SJSA1 (cell line): ENCODE data around the gene SNX1. TPM values are rescaled to one million over a fixed set of nuclear protein-coding genes. Genes with fewer than 3 reads are reported as not detected.
"Not testable (repeated sequence)": the region's sequence is repeated elsewhere in the genome, so short reads cannot be mapped to it uniquely, and the experiment has no call there.

Experiments
- DNase-seq, 2 experiments: peaks; one replicate each; pipeline ENCODE4 v3.0.0-alpha.2; 2015 to 2020; ENCODE audit warnings: low spot score in 2 of 2, low read depth in 1 of 2
- H3K27ac ChIP-seq: fragments of 250-450 bp; sonication (Bioruptor Pico); 2 replicates; pipeline ENCODE4 v1.5.1; 2020; ENCODE audit warnings: mild to moderate bottlenecking, moderate library complexity
- H3K27me3 ChIP-seq: fragments of 250-450 bp; sonication (Bioruptor Pico); replicated peaks from 2 replicates; pipeline ENCODE4 v1.5.1; 2020; ENCODE audit warnings: mild to moderate bottlenecking, moderate library complexity
- H3K36me3 ChIP-seq: fragments of 250-450 bp; sonication (Bioruptor Pico); 2 replicates; pipeline ENCODE4 v1.5.1; 2020; ENCODE audit warnings: mild to moderate bottlenecking
- H3K4me1 ChIP-seq: fragments of 250-450 bp; sonication (Bioruptor Pico); replicated peaks from 2 replicates; pipeline ENCODE4 v1.6.1; 2021; ENCODE audit warnings: mild to moderate bottlenecking
- H3K4me3 ChIP-seq: fragments of 250-450 bp; sonication (Bioruptor Pico); 2 replicates; pipeline ENCODE4 v1.5.1; 2020; ENCODE audit warnings: mild to moderate bottlenecking
- H3K9me3 ChIP-seq: fragments of 250-450 bp; sonication (Bioruptor Pico); replicated peaks from 2 replicates; pipeline ENCODE4 v1.5.1; 2020; ENCODE audit warnings: mild to moderate bottlenecking
- total RNA-seq: library from RNA; depleted of rRNA; stranded (reverse); fragments of >200 nt; shearing (Covaris generic); gene quantifications from 2 replicates; pipeline ENCODE4 v1.2.3, GENCODE V29; 2014; rRNA removed

SNX1 gene, protein sequence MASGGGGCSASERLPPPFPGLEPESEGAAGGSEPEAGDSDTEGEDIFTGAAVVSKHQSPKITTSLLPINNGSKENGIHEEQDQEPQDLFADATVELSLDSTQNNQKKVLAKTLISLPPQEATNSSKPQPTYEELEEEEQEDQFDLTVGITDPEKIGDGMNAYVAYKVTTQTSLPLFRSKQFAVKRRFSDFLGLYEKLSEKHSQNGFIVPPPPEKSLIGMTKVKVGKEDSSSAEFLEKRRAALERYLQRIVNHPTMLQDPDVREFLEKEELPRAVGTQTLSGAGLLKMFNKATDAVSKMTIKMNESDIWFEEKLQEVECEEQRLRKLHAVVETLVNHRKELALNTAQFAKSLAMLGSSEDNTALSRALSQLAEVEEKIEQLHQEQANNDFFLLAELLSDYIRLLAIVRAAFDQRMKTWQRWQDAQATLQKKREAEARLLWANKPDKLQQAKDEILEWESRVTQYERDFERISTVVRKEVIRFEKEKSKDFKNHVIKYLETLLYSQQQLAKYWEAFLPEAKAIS
- 26.3 and 39.5 TPM in 2 replicates for total RNA-seq

DNA sequence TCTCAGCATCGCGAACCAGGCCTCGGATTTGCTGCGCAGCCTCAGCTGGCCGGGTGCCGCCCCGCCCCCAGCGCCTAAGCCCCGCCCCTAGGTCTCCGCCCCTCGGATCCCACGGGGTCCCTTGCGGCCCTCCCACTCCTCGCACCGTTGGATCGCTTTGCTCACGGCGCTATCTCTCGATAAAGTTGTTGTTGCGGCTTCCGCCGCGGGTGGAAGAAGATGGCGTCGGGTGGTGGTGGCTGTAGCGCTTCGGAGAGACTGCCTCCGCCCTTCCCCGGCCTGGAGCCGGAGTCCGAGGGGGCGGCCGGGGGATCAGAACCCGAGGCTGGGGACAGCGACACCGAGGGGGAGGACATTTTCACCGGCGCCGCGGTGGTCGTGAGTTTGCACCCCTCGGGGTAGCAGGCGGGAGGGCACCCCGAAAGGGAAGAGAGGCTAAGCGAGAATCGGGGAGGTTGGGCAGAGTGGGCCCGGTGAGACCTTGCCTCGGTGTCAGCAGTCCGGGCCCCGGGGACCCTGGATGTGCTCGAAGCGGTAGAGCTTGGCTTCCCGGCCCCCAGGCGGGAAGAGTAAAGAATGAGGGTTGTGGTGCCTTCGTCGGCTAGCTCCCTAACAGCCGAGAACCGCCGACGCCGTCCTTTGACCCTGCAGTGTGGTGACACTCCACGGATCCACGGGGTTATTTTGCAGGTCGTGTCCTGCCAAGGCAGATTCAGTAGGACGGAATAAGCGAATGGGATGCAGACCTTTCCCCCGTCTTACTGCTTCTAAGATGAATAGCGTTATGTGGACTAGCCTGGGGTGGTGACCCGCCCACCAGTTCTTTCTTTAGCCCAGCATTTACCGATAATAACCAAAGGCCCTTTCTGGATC lies at the start of gene SNX1:
Gene SNX1, plus strand, starts transcription at position 188 of the 873 bp plus-strand sequence. Its CDS starts 32 bp downstream, at position 220.
- H3K4me1 ChIP-seq: peaks cover 35% of the 10 kb centered on the region
- H3K27ac ChIP-seq: 0 out of 2 replicates have a peak within 1 kb of the TSS, but pooled peaks have one; percentile 93
- H3K9me3 ChIP-seq: no peaks in the 10 kb centered on the region
- DNase-seq: peak; percentile 84 to 95
- peak within 1 kb of the TSS; percentile 83 for H3K4me3 ChIP-seq
- peaks cover 7% of the 10 kb centered on the region; the same call in 1 of the 2 replicates for H3K36me3 ChIP-seq
- no peaks in the 10 kb centered on the region for H3K27me3 ChIP-seq

DNA sequence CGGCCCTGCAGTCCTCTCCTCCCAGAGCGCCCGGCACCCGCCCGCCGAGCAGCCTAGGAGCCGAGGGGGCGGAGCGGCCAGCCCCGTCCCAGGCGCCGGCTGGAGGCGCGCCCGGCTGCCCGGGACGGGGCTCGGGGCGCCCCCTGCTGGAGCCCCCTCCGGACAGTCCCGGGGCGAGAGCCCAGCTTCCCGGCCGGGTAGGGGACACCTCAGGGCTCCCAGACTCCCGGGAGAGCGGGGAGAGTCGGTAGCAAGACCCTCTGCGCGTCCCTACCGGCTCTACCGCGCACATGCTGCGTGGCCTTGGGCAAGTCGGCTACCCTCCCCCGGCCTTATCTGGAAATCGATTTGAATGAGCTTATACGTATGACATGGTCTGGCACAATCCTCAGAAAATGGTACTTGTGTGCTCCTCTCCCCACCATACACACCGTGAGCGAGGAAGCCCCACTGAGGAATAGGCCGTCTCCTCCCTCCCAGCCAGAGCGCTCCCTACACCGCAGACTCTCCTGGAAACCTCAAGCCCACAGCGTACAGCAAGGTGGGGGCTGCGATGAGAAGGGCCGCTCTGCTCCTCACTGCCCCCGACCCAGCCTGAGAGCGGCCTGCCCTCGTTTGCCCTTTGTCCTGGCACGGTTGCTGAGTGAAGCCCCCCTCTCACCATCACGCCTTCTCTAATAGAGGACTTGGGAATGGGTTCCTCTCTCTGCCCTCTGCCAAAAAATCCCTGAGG lies 49.2 kb upstream of the SNX1 start, which contains the start of gene DAPK2:
Gene DAPK2, minus strand, starts transcription at position 65 of the 733 bp plus-strand sequence. CDS start 6,224 bp downstream, outside the sequence.
- Histone ChIP-seq H3K9me3 (no peaks in the 10 kb centered on the region), H3K4me3 (peak within 1 kb of the TSS; percentile 38), H3K4me1 (peaks cover 5% of the 10 kb centered on the region), H3K27me3 (0 out of 2 replicates have a peak, but pooled peaks cover 3% of the 10 kb centered on the region), H3K36me3 (no peaks in the 10 kb centered on the region), H3K27ac (no peak within 1 kb of the TSS)
- DNase-seq: peak; percentile 63 to 67

DNA sequence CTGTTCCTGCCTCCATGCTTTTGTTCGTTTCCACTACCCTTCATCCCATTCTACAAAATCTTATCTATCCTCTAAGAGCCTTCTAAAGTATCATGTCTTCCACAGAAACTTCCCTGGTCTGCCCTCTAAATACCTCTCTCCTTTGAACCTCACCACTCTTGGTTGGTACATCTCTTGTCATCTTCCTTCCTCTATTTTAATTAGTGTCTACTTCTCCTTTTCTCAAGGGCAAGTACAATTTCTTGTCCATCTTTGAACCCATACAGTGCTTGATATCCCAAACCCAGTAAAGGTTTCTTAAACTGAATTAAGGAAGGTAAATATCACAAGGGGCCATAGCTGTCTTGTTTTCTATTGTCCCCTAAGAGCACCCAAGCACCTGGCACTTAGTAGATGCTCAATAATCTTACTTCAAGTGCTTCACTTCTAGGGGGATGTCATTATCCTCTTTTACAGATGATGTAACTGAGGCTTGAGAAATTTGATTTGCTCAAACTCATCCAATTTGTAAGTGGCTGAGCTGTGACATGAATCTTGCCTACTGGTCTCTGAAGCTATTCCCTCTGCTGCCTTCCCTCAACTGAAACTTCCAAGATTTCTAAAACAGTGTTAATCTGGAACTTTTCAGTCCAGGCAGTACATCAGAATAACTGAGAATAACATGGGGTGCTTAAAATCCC lies 46.9 kb upstream of the SNX1 start:
- Histone ChIP-seq H3K27me3 (no peaks in the 10 kb centered on the region), H3K4me1 (peaks cover 5% of the 10 kb centered on the region), H3K36me3 (no peaks in the 10 kb centered on the region), H3K9me3 (no peaks in the 10 kb centered on the region), H3K27ac (no peak overlapping the region), H3K4me3 (no peak overlapping the region)
- no peak for DNase-seq

DNA sequence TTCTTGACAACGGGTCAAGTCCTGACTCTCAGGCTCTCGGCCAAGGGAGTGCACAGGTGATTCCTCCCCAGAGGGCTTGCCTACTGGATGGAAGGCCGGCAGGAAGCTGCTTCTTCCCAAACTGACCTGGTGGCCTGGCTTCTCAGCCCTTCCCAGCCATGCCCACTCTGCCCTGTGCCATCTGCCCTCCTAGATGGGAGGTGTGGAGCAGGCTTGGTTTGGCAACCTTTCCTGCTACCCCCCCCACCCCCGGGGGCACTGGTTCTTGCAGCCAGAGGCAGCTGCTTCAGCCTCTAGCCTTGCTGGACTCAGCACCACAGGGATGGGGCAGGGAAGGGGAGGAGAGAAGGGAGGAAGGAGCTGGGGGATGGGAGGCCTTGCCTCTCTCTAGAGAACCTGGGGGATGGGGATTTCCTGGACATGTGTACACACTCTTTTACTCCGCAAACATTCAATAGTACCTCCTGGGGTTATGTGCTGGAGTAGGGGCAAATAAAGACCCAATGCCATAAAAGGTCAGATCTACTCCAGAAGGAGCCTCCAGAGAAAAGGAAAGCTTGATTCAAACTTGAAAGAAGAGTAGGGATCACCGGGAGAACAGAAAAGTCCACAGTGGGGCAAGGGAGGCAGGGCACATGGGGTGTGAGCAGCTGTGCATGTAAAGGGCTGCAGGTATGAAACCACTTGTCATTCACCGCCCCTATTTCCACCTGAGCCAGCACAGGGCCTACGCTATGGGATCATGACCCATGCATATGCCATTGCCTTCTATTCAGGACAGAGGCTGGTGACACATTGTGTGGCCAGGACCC lies 45.3 kb upstream of the SNX1 start:
- DNase-seq: no peak
- no peaks in the 10 kb centered on the region for H3K36me3 ChIP-seq

DNA sequence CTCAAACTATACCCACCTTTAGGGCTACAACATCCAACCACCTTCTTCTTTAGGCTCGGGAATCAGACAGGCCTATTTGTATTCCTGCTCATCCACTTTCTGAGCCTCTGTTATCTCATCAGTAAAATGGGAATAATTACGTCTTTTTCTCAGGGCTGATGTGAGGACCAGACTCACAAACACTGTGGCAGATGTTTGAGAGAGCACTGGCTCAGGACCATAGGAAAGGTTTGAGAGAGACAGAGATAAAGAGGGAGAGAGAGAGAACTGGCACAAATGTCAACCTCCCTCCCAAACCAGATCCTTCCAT lies 44.7 kb upstream of the SNX1 start:
- peaks cover 5% of the 10 kb centered on the region for H3K4me1 ChIP-seq
- no peaks in the 10 kb centered on the region for H3K27me3 ChIP-seq
- no peaks in the 10 kb centered on the region for H3K9me3 ChIP-seq
- no peak overlapping the region for H3K4me3 ChIP-seq
- H3K27ac ChIP-seq: no peak overlapping the region
- DNase-seq: no peak
- H3K36me3 ChIP-seq: no peaks in the 10 kb centered on the region

More for the DNA sequence above, 45.3 kb upstream of the SNX1 start:
- Histone ChIP-seq H3K27me3 (no peaks in the 10 kb centered on the region), H3K9me3 (no peaks in the 10 kb centered on the region), H3K4me3 (no peak overlapping the region), H3K4me1 (peaks cover 5% of the 10 kb centered on the region), H3K27ac (no peak overlapping the region)

DNA sequence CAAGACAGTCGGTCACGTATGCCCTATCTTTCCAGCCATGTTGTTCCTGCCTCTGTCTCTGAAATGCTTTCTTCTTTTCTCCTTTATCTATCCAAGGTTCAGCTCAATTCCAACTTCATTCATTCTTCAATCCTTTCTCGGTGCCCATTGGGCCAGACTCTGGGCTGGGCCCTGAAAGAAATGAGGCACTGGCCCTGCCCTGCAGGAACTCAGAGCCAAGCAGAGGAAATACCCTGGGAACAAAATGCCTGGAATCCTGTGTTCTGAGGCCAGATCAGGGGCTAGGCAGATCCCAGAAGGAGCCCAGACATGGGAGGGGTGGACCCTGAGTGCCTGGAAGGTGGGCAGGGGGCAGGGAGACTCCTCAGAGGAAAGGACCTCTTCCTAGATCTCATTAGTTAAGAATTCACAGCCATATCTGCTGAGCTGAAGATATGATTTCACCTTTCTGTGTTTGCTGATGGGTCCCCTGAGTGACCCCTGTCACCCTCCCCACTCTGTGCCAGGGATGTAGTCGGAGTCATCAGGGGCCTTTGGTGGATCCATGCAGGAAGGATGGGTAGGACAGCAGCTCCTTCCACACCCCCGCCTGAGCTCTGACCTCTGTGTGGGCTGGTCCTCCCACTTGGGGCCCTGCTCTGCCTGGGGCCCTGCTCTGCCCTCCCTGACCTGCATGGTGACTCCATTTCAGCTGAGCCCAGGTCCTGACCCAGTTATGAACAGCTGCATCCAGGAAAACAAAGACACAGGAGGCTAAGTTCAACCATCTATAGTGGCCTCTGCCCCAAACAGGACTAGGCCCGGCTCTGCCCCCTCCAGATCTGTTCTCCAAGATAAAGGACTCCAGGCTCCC lies 44.1 kb upstream of the SNX1 start:
- Histone ChIP-seq H3K4me1 (peaks cover 2% of the 10 kb centered on the region), H3K27me3 (no peaks in the 10 kb centered on the region), H3K4me3 (no peak overlapping the region), H3K36me3 (no peaks in the 10 kb centered on the region), H3K27ac (no peak overlapping the region), H3K9me3 (no peaks in the 10 kb centered on the region)
- no peak for DNase-seq

DNA sequence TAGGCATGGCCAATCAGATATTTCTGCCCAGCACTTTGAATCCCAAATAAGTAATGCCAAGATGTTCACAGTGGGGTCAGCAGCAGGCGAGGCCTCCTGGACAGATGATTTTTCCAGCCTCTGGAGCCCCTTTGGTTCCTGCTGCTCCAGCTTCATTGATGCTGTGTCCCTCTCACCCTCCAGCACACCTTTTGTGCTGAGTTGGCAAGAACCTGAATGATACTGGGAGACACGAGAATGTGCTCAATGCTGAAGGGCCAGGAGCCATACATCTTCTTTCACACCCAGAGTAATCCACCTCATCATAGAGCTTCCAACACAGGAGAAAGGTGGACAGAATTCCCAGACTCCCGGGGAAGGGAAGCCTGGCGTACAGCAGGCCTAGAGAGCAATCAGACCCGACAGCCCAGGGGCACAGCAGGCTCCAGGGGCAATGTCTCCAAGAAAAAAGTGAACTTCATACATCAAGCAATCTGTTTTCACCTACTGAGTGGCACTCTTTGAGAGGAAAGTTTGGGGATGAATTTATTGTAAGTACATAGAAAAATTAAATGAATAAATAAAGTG lies 42.8 kb upstream of the SNX1 start:
- Histone ChIP-seq H3K9me3 (no peaks in the 10 kb centered on the region), H3K4me1 (no peaks in the 10 kb centered on the region), H3K27me3 (no peaks in the 10 kb centered on the region), H3K36me3 (no peaks in the 10 kb centered on the region), H3K4me3 (no peak overlapping the region), H3K27ac (no peak overlapping the region)
- no peak for DNase-seq

DNA sequence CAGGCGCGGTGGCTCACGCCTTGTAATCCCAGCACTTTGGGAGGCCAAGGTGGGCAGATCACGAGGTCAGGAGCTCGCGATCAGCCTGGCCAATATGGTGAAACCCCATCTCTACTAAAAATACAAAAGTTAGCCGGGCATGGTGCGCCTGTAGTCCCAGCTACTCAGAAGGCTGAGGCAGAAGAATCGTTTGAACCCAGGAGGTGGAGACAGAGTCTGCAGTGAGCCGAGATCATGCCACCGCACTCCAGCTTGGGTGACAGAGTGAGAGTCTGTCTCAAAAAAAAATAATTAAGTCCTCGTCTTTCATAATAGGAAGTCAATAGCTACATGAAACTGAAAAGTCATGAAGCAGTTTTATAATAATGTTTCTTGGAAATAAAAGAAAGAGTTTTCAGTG lies 42.1 kb upstream of the SNX1 start:
- not testable (repeated sequence) for H3K4me3 ChIP-seq, DNase-seq, H3K27ac ChIP-seq, H3K27me3 ChIP-seq, H3K9me3 ChIP-seq, H3K36me3 ChIP-seq, H3K4me1 ChIP-seq

DNA sequence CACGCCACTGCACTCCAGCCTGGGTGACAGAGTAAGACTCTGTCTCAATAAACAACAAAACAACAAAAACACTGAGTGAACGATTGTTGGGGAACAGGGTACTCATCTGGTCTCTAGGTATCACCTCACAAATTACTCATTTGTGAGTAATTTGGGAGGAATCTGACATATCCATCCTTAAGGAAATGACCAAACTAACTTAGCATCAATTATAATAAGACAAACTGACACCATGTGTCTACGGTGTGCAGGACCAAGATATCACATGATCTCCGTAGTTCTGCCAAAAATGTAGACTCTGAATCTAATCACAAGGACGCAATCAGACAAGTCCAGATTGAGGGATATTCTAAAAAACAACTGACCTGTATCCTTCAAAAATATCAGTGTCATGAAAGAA lies 37.5 kb upstream of the SNX1 start:
- Histone ChIP-seq H3K27me3 (no peaks in the 10 kb centered on the region), H3K9me3 (0 out of 2 replicates have a peak, but pooled peaks cover 3% of the 10 kb centered on the region), H3K4me3 (no peak overlapping the region), H3K4me1 (no peaks in the 10 kb centered on the region), H3K36me3 (no peaks in the 10 kb centered on the region), H3K27ac (no peak overlapping the region)
- no peak for DNase-seq

DNA sequence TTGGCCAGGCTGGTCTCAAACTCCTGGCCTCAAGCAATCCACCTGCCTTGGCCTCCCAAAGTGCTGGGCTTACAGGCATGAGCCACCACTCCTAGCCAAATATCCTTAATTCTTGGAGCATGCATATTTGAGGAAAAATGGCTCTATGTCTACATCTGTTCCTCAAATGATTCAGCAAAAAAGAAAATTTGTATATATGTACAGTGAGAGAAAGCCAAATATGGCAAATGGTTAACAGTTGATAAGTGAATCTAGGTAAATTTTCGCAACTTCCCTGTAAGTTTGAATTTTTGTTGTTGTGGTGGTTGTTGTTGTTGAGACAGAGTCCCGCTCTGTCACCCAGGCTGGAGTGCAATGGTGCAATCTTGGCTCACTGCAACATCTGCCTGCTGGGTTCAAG lies 36.7 kb upstream of the SNX1 start:
- H3K27me3 ChIP-seq, H3K27ac ChIP-seq, H3K36me3 ChIP-seq, H3K9me3 ChIP-seq, DNase-seq, H3K4me1 ChIP-seq, H3K4me3 ChIP-seq: not testable (repeated sequence)

DNA sequence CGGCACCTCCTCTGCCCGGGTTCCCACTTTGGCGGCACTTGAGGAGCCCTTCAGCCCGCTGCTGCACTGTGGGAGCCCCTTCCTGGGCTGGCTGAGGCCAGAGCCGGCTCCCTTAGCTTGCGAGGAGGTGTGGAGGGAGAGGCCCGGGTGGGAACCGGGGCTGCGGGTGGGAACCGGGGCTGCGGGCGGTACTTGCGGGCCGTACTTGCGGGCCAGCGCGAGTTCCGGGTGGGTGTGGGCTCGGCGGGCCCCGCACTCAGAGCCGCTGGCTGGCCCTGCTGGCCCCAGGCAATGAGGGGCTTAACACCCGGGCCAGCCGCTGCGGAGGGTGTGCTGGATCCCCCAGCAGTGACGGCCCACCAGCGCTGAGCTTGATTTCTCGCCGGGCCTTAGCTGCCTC lies 35.1 kb upstream of the SNX1 start:
- no peak for DNase-seq

More for the DNA sequence above, 35.1 kb upstream of the SNX1 start:
- no peak overlapping the region for H3K4me3 ChIP-seq
- H3K27ac ChIP-seq: no peak overlapping the region
- no peaks in the 10 kb centered on the region for H3K4me1 ChIP-seq
- no peaks in the 10 kb centered on the region for H3K27me3 ChIP-seq
- 0 out of 2 replicates have a peak, but pooled peaks cover 3% of the 10 kb centered on the region for H3K9me3 ChIP-seq
- no peaks in the 10 kb centered on the region for H3K36me3 ChIP-seq
